ENCODE measurements around the gene GCLC. TPM values are rescaled to one million over a fixed set of nuclear protein-coding genes. Genes with fewer than 3 reads are reported as not detected.

The GCLC gene
- total RNA-seq, 1 donor from 2014 or later = 28.7 TPM

GRCh38 chr6:53504512-53504911, 40.4 kb downstream of the GCLC start:
- Mint-ChIP-seq H3K36me3 (ENCODE audit: low read depth, unreplicated experiment) (peaks cover 17% of the 10 kb centered on the region), H3K27me3 (ENCODE audit: unreplicated experiment) (no peaks in the 10 kb centered on the region), H3K27ac (ENCODE audit: unreplicated experiment) (no peak overlapping the region), H3K9me3 (ENCODE audit: unreplicated experiment) (no peaks in the 10 kb centered on the region), H3K4me1 (ENCODE audit: unreplicated experiment) (peaks cover 4% of the 10 kb centered on the region), H3K4me3 (ENCODE audit: unreplicated experiment) (no peak overlapping the region)
- TF ChIP-seq CTCF (IDR thresholded peaks at IDR 0.05; ENCODE audit: unreplicated experiment) = no peak
- no peak for DNase-seq (ENCODE audit: low spot score)

GRCh38 chr6:53503060-53503459, 41.8 kb downstream of the GCLC start:
- H3K4me1 Mint-ChIP-seq (ENCODE audit: unreplicated experiment) = peaks cover 4% of the 10 kb centered on the region
- H3K4me3 Mint-ChIP-seq (ENCODE audit: unreplicated experiment) = no peak overlapping the region
- no peaks in the 10 kb centered on the region for H3K27me3 Mint-ChIP-seq (ENCODE audit: unreplicated experiment)
- no peak for DNase-seq (ENCODE audit: low spot score)
- H3K36me3 Mint-ChIP-seq (ENCODE audit: low read depth, unreplicated experiment) = peaks cover 17% of the 10 kb centered on the region
- no peak overlapping the region for H3K27ac Mint-ChIP-seq (ENCODE audit: unreplicated experiment)
- H3K9me3 Mint-ChIP-seq (ENCODE audit: unreplicated experiment) = no peaks in the 10 kb centered on the region
- TF ChIP-seq CTCF (IDR thresholded peaks at IDR 0.05; ENCODE audit: unreplicated experiment) = no peak

- Mint-ChIP-seq H3K4me3 (ENCODE audit: unreplicated experiment) (no peak overlapping the region), H3K36me3 (ENCODE audit: low read depth, unreplicated experiment) (peaks cover 17% of the 10 kb centered on the region), H3K9me3 (ENCODE audit: unreplicated experiment) (no peaks in the 10 kb centered on the region), H3K27ac (ENCODE audit: unreplicated experiment) (no peak overlapping the region), H3K27me3 (ENCODE audit: unreplicated experiment) (no peaks in the 10 kb centered on the region), H3K4me1 (ENCODE audit: unreplicated experiment) (no peaks in the 10 kb centered on the region)
- no peak for TF ChIP-seq CTCF (IDR thresholded peaks at IDR 0.05; ENCODE audit: unreplicated experiment)
- no peak for DNase-seq (ENCODE audit: low spot score)
These were observed 43.5 kb downstream of the GCLC start for GRCh38 chr6:53501432-53501831.

- DNase-seq (ENCODE audit: low spot score) = no peak
- H3K27me3 Mint-ChIP-seq (ENCODE audit: unreplicated experiment) = no peaks in the 10 kb centered on the region
- TF ChIP-seq CTCF (IDR thresholded peaks at IDR 0.05; ENCODE audit: unreplicated experiment) = no peak
- no peak overlapping the region for H3K27ac Mint-ChIP-seq (ENCODE audit: unreplicated experiment)
- no peaks in the 10 kb centered on the region for H3K4me1 Mint-ChIP-seq (ENCODE audit: unreplicated experiment)
- no peaks in the 10 kb centered on the region for H3K9me3 Mint-ChIP-seq (ENCODE audit: unreplicated experiment)
- peaks cover 7% of the 10 kb centered on the region for H3K36me3 Mint-ChIP-seq (ENCODE audit: low read depth, unreplicated experiment)
- no peak overlapping the region for H3K4me3 Mint-ChIP-seq (ENCODE audit: unreplicated experiment)
These were observed 44.8 kb downstream of the GCLC start for GRCh38 chr6:53500095-53500494.

GRCh38 chr6:53499094-53499493, 45.8 kb downstream of the GCLC start:
- peaks cover 3% of the 10 kb centered on the region for H3K36me3 Mint-ChIP-seq (ENCODE audit: low read depth, unreplicated experiment)
- no peak overlapping the region for H3K4me3 Mint-ChIP-seq (ENCODE audit: unreplicated experiment)
- no peaks in the 10 kb centered on the region for H3K27me3 Mint-ChIP-seq (ENCODE audit: unreplicated experiment)
- no peak for DNase-seq (ENCODE audit: low spot score)
- H3K9me3 Mint-ChIP-seq (ENCODE audit: unreplicated experiment) = no peaks in the 10 kb centered on the region
- TF ChIP-seq CTCF (IDR thresholded peaks at IDR 0.05; ENCODE audit: unreplicated experiment) = no peak
- no peaks in the 10 kb centered on the region for H3K4me1 Mint-ChIP-seq (ENCODE audit: unreplicated experiment)
- no peak overlapping the region for H3K27ac Mint-ChIP-seq (ENCODE audit: unreplicated experiment)

Measured in endothelial cell (in vitro differentiated cells).